GM13976 (cell line): Measurements from ENCODE around the gene TMSB4Y.

Experiments used
- DNase-seq: peaks from one replicate; pipeline ENCODE4 v3.0.0; 2012; ENCODE audit warnings: low spot score
- CTCF ChIP-seq: IDR thresholded peaks from 2 replicates; pipeline ENCODE4 v1.5.1; 2012; ENCODE audit warnings: borderline replicate concordance, mild to moderate bottlenecking; ENCODE audit not compliant: insufficient read depth; ENCODE audit errors: extremely low read depth, missing control alignments, control extremely low read depth
- in situ Hi-C: fragments of 300-500 bp; cut with MboI; formaldehyde crosslinking; loops from one replicate; pipeline ENCODE4 v1.12.0; 2022; ENCODE audit warnings: low sequenced_read_pairs, mixed read lengths, inconsistent platforms; ENCODE audit not compliant: unreplicated experiment

The TMSB4Y gene

DNA sequence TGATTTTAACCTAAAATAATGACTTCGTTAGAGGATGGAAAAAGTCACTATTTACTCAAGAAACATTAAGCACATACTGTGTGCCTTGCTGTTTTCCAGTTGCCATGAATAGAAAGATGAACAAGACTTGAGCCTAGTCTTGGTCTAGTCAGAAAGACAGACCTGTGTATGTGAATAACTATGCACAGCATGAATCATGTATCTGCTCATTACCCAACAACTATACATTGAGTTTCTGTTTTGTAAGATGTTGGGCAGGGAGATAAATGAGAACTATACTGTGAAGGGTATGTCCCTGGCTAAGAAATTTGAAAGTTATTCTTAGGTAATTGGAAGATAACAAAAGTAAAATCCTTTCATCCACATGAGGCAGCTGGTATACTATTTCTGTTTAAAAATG lies 4.3 kb downstream of the TMSB4Y start:
- in situ Hi-C loops: no loop called here
- TF ChIP-seq CTCF: no peak
- DNase-seq: no peak

DNA sequence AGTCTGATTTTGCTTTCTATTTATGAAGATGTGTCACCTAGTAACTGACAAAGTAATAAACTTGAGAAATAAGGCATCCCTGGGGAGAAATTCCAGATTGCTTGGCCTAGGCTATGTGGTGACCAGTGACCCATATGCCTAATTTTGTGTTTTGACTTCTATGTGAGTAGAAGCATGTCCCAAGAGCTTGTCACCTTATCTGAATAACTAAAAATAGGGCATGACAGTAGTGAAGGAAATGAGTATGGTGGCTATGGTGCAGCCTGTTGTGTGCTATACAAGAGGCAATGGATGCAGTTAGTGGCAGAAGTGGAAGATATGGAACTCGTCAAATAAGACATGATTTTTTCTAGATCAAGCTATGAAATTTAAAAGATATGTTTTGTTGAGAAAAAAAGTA lies 15.3 kb downstream of the TMSB4Y start:
- in situ Hi-C loops: no loop called here
- DNase-seq: no peak
- no peak for TF ChIP-seq CTCF

DNA sequence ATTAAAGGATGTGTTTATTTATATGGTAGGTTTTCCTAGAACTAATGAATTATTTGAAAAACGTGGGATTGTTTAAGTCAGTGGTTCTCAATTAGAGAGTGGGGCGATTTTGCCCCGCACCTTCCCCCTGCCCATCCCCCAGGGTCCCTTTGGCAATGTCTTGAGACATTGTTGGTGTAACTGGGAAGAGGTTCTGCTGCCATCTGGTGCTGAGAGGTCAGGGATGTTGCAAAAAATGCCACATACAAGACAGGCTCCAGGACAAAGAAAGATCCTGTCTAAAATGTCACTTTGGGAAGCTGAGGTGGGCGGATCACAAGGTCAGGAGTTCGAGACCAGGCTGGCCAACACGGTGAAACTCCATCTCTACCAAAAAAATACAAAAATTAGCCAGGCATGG lies 25.8 kb downstream of the TMSB4Y start:
- DNase-seq: no peak
- in situ Hi-C loops: no loop called here
- no peak for TF ChIP-seq CTCF

DNA sequence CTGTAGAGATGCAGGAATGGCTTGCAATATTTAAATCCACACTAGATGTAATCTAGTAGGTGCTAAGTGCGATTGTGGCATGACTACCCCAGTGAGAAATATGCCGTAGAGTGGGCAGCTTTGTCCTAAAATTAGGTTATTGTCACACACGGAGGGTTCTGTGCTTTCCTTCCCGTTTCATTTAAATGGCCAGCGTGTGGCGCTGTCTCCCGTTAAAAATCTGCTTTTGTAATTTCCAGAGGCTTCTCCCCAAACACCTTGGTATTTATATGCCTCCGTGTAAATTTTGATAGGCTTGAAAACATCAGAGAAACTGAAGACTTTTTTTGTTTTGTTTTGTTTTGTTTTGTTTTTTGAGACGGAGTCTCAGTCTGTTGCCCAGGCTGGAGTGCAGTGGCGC lies 34.9 kb downstream of the TMSB4Y start:
- in situ Hi-C loops: no loop called here
- peak; percentile 3 for DNase-seq
- TF ChIP-seq CTCF: no peak

DNA sequence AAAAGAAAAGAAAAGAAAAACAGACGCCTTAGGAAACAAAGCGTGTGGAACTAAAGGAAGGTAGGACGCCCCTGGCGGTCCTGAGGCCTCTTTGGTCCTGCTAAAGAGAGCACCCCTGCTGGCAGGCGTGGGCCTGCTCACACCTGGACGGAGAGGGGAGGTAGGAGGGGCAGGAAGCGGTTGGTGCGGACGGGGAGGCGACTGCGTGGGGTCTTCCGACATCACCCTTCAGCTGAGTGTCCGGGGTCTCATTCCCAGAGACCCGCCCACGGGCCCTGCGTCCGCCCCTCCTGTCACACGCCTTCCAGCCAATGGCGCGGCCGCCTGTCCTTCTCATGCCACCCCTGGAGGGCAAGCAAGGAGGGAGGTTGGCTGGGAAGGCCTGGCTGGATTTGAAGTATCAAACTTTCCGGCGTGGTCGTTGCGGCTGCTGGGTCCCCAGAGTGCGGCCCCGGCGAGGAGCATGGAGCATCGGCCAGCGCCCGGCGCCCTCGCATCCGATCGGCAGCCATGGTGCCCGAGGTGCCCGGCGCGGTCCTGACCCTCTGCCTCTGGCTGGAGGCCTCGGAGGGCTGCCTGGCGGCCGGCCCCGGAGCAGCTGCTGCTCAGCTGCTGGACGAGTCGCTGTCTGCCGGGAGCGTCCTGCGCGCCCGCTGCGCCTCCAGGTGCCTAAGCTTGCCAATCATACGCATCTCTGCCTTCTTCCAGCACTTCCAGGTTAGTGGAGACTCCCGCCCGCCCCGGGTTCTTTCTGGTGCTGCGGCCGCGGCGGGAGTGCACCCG lies 47.8 kb downstream of the TMSB4Y start:
- TF ChIP-seq CTCF: no peak
- in situ Hi-C loops: no loop called here
- peak; percentile 43 for DNase-seq

- in situ Hi-C loops: no loop called here
- no peak for TF ChIP-seq CTCF
- no peak for DNase-seq
These were observed 51.0 kb downstream of the TMSB4Y start for GRCh38 chrY:13754661-13755060.
